Right lobe of liver (tissue), 4 donors: ENCODE results near the gene DDA1.

Source experiments
- CTCF ChIP-seq, 4 donors: fragments of 200-600 bp in 3 of 4; fragments of 450-650 bp in 1 of 4; IDR thresholded peaks; one replicate each; pipeline versions ENCODE4 v1.5.1 to v1.8.0; 2016 to 2022; ENCODE audit warnings: antibody characterized with exemption in 4 of 4, mild to moderate bottlenecking in 2 of 4
- POLR2A ChIP-seq: fragments of 450-650 bp; IDR thresholded peaks from one replicate; pipeline ENCODE4 v1.6.1; 2017; ENCODE audit warnings: antibody characterized with exemption, mild to moderate bottlenecking
- donor health status: DM: no; HTN: no; CAD: no.
- donor health status: DM: no; HTN: no; CAD: no.
- donor health status: DM: no; HTN: yes; CAD: no.

- TF ChIP-seq POLR2A, result no peak
- peak in 1 of 4 donors; percentile 16 for TF ChIP-seq CTCF (IDR thresholded peaks at IDR 0.05)
These were observed 19.9 kb upstream of the DDA1 start for GRCh38 chr19:17289489-17289888.
